WERI-Rb-1 (cell line): ENCODE results near the gene WDR73.

Source experiments
- DNase-seq: peaks from one replicate; pipeline ENCODE4 v3.0.0-alpha.2; 2020
- H3K27ac ChIP-seq: fragments of 250-450 bp; sonication (Bioruptor Pico); 2 replicates; pipeline ENCODE4 v1.5.1; 2020; ENCODE audit warnings: mild to moderate bottlenecking, moderate library complexity
- H3K27me3 ChIP-seq: fragments of 250-450 bp; sonication (Bioruptor Pico); 2 replicates; pipeline ENCODE4 v1.5.1; 2021; ENCODE audit warnings: mild to moderate bottlenecking, low read depth, moderate library complexity; ENCODE audit not compliant: insufficient read depth, severe bottlenecking
- H3K36me3 ChIP-seq: fragments of 250-450 bp; sonication (Bioruptor Pico); 2 replicates; pipeline ENCODE4 v1.5.1; 2020; ENCODE audit warnings: mild to moderate bottlenecking, moderate library complexity
- H3K4me3 ChIP-seq: 2 replicates; pipeline ENCODE4 v1.5.1; 2011; ENCODE audit warnings: low read depth, mild to moderate bottlenecking, control low read depth, low read length
- H3K9me3 ChIP-seq: fragments of 250-450 bp; sonication (Bioruptor Pico); 2 replicates; pipeline ENCODE4 v1.5.1; 2021; ENCODE audit warnings: mild to moderate bottlenecking, moderate library complexity; ENCODE audit not compliant: severe bottlenecking
- TF ChIP-seq, protein P1 (sequence below): IDR thresholded peaks from 2 replicates; pipeline ENCODE4 v1.5.1; 2011; ENCODE audit warnings: low read depth, mild to moderate bottlenecking, control low read depth, inconsistent platforms, low read length

WDR73 gene

DNA sequence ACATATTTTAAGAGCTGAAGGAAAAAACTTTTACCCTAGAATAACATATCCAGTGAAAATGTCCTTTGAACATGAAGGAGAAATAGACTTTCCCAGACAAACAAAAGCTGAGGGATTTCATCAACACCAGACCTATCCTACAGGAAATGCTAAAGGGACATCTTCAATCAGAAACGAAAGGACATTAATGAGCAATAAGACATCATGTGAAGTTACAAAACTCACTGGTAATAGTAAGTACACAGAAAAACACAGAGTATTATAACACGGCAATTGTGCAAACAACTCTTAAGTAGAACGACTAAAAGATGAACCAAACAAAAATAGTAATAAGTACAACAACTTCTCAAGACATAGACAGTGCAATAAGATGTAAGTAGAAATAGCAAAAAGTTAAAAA is 56.8 kb downstream of the WDR73 start:
- Histone ChIP-seq H3K9me3 (peaks cover 4% of the 10 kb centered on the region), H3K36me3 (no peaks in the 10 kb centered on the region), H3K27ac (no peak overlapping the region), H3K4me3 (no peak overlapping the region), H3K27me3 (no peaks in the 10 kb centered on the region)
- no peak for DNase-seq
- TF ChIP-seq, protein P1, sequence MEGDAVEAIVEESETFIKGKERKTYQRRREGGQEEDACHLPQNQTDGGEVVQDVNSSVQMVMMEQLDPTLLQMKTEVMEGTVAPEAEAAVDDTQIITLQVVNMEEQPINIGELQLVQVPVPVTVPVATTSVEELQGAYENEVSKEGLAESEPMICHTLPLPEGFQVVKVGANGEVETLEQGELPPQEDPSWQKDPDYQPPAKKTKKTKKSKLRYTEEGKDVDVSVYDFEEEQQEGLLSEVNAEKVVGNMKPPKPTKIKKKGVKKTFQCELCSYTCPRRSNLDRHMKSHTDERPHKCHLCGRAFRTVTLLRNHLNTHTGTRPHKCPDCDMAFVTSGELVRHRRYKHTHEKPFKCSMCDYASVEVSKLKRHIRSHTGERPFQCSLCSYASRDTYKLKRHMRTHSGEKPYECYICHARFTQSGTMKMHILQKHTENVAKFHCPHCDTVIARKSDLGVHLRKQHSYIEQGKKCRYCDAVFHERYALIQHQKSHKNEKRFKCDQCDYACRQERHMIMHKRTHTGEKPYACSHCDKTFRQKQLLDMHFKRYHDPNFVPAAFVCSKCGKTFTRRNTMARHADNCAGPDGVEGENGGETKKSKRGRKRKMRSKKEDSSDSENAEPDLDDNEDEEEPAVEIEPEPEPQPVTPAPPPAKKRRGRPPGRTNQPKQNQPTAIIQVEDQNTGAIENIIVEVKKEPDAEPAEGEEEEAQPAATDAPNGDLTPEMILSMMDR: no peak

DNA sequence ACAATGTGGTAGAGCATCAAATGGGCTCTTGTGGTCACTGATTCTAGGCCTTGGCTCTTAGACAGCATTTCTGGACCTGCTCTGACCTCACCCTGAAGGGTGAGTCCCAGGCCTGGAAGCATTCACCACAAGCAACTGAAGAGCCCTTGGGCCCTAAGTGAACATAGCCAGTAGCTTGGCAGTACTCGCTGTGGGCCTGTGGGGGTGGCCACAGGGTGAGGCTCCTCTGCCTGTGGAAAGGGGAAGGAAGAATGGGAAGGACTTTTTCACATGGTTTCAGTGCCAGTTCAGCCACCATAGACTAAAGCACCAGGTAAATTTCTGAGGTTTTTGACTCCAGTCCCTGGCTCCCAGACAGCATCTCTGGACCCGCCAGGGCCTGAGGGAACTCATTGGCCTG is 58.4 kb downstream of the WDR73 start:
- peaks cover 4% of the 10 kb centered on the region for H3K9me3 ChIP-seq
- no peaks in the 10 kb centered on the region for H3K27me3 ChIP-seq
- H3K36me3 ChIP-seq: no peaks in the 10 kb centered on the region
- DNase-seq: no peak
- H3K27ac ChIP-seq: no peak overlapping the region
- H3K4me3 ChIP-seq: no peak overlapping the region
- TF ChIP-seq, protein P1: no peak

DNA sequence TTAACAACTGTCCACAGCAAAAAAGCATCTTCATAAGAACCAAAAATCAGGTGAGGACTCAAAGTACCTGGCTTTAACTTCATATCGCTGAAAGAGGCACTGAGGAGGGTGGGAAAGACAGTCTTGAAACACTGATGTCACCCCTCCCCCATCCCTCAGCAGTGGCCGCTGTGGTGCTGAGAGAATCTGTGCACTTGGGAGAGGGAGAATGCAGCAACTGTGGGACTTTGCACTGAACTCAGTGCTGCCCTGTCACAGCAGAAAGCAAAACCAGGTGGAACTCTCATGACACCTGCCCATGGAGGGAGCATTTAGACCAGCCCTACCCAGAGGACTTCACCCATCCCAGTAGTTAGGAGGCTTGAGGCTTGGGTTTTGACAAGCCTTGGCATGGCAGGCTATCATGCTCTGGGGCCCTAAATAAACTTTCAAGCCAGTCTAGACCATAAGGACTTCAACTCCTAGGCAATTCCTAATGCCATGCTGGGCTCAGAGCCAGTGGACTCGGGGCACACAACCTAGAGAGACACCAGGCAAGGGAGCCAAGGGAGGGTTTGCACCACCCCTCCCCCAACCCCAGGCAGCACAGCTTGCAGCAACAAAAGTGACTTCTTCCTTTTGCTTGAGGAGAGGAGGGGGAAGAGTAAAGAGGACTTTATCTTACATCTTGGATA is 59.3 kb downstream of the WDR73 start:
- TF ChIP-seq, protein P1: no peak
- DNase-seq: no peak
- Histone ChIP-seq H3K27ac (no peak overlapping the region), H3K27me3 (no peaks in the 10 kb centered on the region), H3K36me3 (no peaks in the 10 kb centered on the region), H3K4me3 (no peak overlapping the region), H3K9me3 (peaks cover 4% of the 10 kb centered on the region)

DNA sequence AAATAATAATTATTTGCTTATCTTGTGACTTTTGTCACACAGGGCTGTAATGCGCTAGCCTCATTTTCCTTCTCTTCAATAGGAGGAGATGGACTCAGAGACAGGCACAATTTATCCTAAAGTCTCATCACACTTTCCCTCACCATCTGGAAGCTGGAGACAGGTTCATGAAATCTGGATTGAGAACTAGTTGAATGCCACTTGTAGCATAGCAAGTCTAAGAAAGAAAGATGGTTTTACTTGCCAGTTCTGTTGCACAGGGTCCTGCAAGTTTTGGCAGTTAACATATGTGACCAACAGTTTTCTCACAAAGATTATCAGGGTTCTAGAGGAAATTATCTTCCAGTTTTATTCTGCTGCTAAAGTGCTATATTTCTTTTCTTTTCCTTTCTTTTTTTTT is 62.3 kb downstream of the WDR73 start:
- TF ChIP-seq, protein P1: no peak
- Histone ChIP-seq H3K27ac (no peak overlapping the region), H3K9me3 (peaks cover 4% of the 10 kb centered on the region)

DNA sequence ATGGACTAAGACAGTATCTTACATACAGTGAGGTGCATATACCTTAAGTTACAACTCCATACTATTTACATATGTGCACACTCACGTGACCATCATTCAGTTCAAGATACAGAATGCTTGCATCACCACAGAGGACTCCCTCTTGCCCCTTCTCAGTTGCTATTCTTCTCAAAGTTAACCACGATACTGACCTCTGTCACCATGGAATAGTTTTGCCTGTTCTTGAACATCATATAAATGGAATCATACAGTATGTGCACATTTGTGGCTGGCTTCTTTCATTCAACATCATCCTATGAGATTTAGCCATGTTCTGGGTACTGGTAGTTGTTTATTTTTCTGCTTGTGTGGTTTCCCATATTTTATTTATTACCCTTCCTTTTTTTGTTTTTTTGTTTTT is 63.7 kb downstream of the WDR73 start:
- TF ChIP-seq, protein P1: no peak
- H3K36me3 ChIP-seq: no peaks in the 10 kb centered on the region
- no peak overlapping the region for H3K27ac ChIP-seq
- peaks cover 4% of the 10 kb centered on the region for H3K9me3 ChIP-seq
- H3K4me3 ChIP-seq: no peak overlapping the region
- no peaks in the 10 kb centered on the region for H3K27me3 ChIP-seq
- no peak for DNase-seq

More for the DNA sequence above, 62.3 kb downstream of the WDR73 start:
- DNase-seq: no peak
- H3K27me3 ChIP-seq: no peaks in the 10 kb centered on the region
- no peaks in the 10 kb centered on the region for H3K36me3 ChIP-seq
- H3K4me3 ChIP-seq: no peak overlapping the region
